22Rv1 (cell line): ENCODE data around the gene DNAH3.
"Not testable (repeated sequence)": the region's sequence is repeated elsewhere in the genome, so short reads cannot be mapped to it uniquely, and the experiment has no call there.

Experiments
- H3K27ac ChIP-seq: fragments of 450-650 bp; 2 replicates; pipeline ENCODE4 v1.5.1; 2017
- CTCF ChIP-seq: fragments of 450-650 bp; IDR thresholded peaks from 2 replicates; pipeline ENCODE4 v1.5.1; 2017; ENCODE audit warnings: mild to moderate bottlenecking
- ZFX ChIP-seq: fragments of 450-650 bp; IDR thresholded peaks from 2 replicates; pipeline ENCODE4 v1.6.1; 2017; ENCODE audit warnings: antibody characterized with exemption, borderline replicate concordance

The DNAH3 gene

GRCh38 chr16:21116148-21116693, 34.4 kb downstream of the DNAH3 start:
- no peak overlapping the region for H3K27ac ChIP-seq

GRCh38 chr16:21115551-21115950, 35.1 kb downstream of the DNAH3 start:
- not testable (repeated sequence) for H3K27ac ChIP-seq

More at GRCh38 chr16:21116148-21116693, 34.4 kb downstream of the DNAH3 start:
- no peak for TF ChIP-seq CTCF
- TF ChIP-seq ZFX = no peak

- TF ChIP-seq ZFX (no peak), CTCF (no peak)
- H3K27ac ChIP-seq = no peak overlapping the region
These were observed 46.4 kb downstream of the DNAH3 start for GRCh38 chr16:21103941-21104860.

- TF ChIP-seq ZFX (no peak), CTCF (peak; percentile 8; the same call in 1 of the 2 replicates)
- H3K27ac ChIP-seq = no peak overlapping the region
These were observed 48.8 kb downstream of the DNAH3 start for GRCh38 chr16:21101631-21102420.

GRCh38 chr16:21100447-21100846, 50.2 kb downstream of the DNAH3 start:
- no peak overlapping the region for H3K27ac ChIP-seq
- TF ChIP-seq CTCF (no peak), ZFX (no peak)

- TF ChIP-seq CTCF = no peak
- TF ChIP-seq ZFX = no peak
These were observed 53.5 kb downstream of the DNAH3 start for GRCh38 chr16:21097151-21097550.

GRCh38 chr16:21094719-21095118, 55.9 kb downstream of the DNAH3 start:
- H3K27ac ChIP-seq = not testable (repeated sequence)

More at GRCh38 chr16:21097151-21097550, 53.5 kb downstream of the DNAH3 start:
- H3K27ac ChIP-seq = no peak overlapping the region

GRCh38 chr16:21092951-21093350, 57.7 kb downstream of the DNAH3 start:
- no peak overlapping the region for H3K27ac ChIP-seq
- TF ChIP-seq CTCF (no peak), ZFX (no peak)
